Smooth muscle cell (in vitro differentiated cells): ENCODE data around the gene IRX5. TPM values are rescaled to one million over a fixed set of nuclear protein-coding genes. Genes with fewer than 3 reads are reported as not detected.

Experiments
- DNase-seq: peaks from one replicate; lab custom pipeline; 2025; ENCODE audit not compliant: unreplicated experiment; lab: John Stamatoyannopoulos, UW
- H2AFZ ChIP-seq: fragments of 200-600 bp; sonication (generic); 2 replicates; pipeline ENCODE4 v1.6.0; 2016; ENCODE audit warnings: antibody characterized with exemption, low read depth, mild to moderate bottlenecking
- H3F3A ChIP-seq: fragments of 200-600 bp; sonication (generic); 2 replicates; pipeline ENCODE4 v1.6.0; 2017; ENCODE audit warnings: antibody characterized with exemption, low read depth
- H3K27ac ChIP-seq: fragments of 200-600 bp; sonication (generic); 2 replicates; pipeline ENCODE4 v1.5.1; 2016; ENCODE audit warnings: low read depth, mild to moderate bottlenecking
- H3K27me3 ChIP-seq: fragments of 200-600 bp; sonication (generic); 2 replicates; pipeline ENCODE4 v1.6.1; 2016; ENCODE audit warnings: low read depth, mild to moderate bottlenecking
- H3K36me3 ChIP-seq: fragments of 200-600 bp; sonication (generic); 2 replicates; pipeline ENCODE4 v1.5.1; 2016; ENCODE audit warnings: low read depth
- H3K4me1 ChIP-seq: fragments of 200-600 bp; sonication (generic); 2 replicates; pipeline ENCODE4 v1.5.1; 2016; ENCODE audit warnings: low read depth
- H3K4me2 ChIP-seq: fragments of 200-600 bp; sonication (generic); 2 replicates; pipeline ENCODE4 v1.6.0; 2016; ENCODE audit warnings: mild to moderate bottlenecking
- H3K4me3 ChIP-seq: fragments of 200-600 bp; sonication (generic); 2 replicates; pipeline ENCODE4 v1.5.1; 2016; ENCODE audit warnings: mild to moderate bottlenecking
- H3K79me2 ChIP-seq: fragments of 200-600 bp; sonication (generic); 2 replicates; pipeline ENCODE4 v1.6.0; 2016; ENCODE audit warnings: low read depth, mild to moderate bottlenecking
- H3K9ac ChIP-seq: fragments of 200-600 bp; sonication (generic); 2 replicates; pipeline ENCODE4 v1.6.0; 2016; ENCODE audit warnings: low read depth
- H3K9me3 ChIP-seq: fragments of 200-600 bp; sonication (generic); replicated peaks from 2 replicates; pipeline ENCODE4 v1.5.1; 2016; ENCODE audit warnings: low read depth
- H4K20me1 ChIP-seq: fragments of 200-600 bp; sonication (generic); 2 replicates; pipeline ENCODE4 v1.6.0; 2016; ENCODE audit warnings: low read depth
- WGBS: methylation state at CpG from one replicate; pipeline ENCODE4 v1.1.7; 2016; ENCODE audit warnings: low lambda C conversion rate; 5-methylcytosine and 5-hydroxymethylcytosine counted together
- polyA plus RNA-seq: library from polyadenylated mRNA; unstranded; fragments of >200 nt; fragmentation: Nextera tagmentation; extraction: Ambion mirVana; gene quantifications from 2 replicates; pipeline ENCODE4 v1.2.1, GENCODE V29; 2016
- total RNA-seq: library from RNA; depleted of rRNA; stranded (reverse); fragments of >200 nt; gene quantifications from 2 replicates; pipeline ENCODE4 v1.2.3, GENCODE V29; 2014
- TF ChIP-seq, protein P1 (sequence below): fragments of 200-600 bp; sonication (generic); IDR thresholded peaks from 2 replicates; pipeline ENCODE4 v1.5.1; 2017; ENCODE audit warnings: borderline replicate concordance, mild to moderate bottlenecking, antibody characterized with exemption; ENCODE audit not compliant: insufficient read depth, poor library complexity, severe bottlenecking

Gene IRX5
- total RNA-seq (2.3 and 2.7 TPM in 2 replicates), polyA plus RNA-seq (1.5 TPM in 1 of 2 replicates, not detected in the other)

DNA sequence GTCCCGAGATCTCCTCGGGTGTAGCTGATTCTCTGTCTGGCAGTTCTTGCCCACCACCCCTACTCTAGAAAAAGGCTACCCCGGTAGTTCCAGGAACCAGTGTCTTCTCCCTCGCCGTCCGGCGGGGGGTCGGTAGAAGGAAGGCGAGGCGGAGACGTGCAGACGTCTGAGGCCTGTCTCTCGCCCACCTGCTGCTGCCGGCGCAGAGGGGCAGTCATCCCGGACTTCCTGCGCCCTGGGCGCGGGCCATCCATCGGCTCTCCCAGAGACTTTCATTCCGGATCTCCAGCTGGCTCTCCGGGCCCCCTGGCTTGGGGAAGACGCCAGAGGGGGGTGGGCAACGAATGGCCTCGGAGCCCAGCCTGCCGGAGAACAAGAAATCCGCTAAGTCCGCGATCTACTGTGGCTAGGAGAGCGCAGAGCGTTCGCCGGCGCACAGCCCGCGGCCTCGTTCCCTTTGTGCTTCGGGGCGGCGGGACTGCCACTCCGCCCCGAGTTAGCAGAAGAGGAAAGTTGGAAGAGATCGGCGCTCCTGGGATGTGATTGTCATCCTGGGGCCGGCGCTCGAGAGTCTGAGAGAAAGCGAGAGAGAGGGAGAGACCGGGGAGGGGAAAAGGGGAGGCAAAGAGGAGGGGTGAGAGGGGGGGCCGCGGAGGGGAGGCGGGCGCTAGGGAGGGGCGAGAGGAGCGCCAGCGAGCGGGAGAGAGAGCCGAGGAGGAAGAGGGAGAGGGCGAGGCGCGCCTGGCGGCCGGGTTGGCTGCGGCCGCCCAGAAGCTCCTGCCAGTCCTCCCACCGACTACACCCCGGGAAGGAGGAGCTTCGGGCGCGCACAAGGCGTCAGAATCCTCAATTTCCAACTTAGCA, at the start of gene IRX5:
TSS of gene IRX5 (plus strand) at position 861 of the 864 bp plus-strand sequence. CDS start 334 bp downstream, outside the sequence.
- Histone ChIP-seq H4K20me1 (peaks cover 55% of the 10 kb centered on the region), H3K9me3 (no peaks in the 10 kb centered on the region), H3K36me3 (no peaks in the 10 kb centered on the region), H3K79me2 (peaks cover 8% of the 10 kb centered on the region), H3K27ac (peak within 1 kb of the TSS; percentile 83), H3K9ac (peak within 1 kb of the TSS; percentile 79), H3K4me2 (peak within 1 kb of the TSS; percentile 94), H3K4me1 (peaks cover 37% of the 10 kb centered on the region), H3F3A (no peaks in the 10 kb centered on the region), H2AFZ (peak within 1 kb of the TSS; percentile 78), H3K27me3 (peaks cover 44% of the 10 kb centered on the region), H3K4me3 (peak within 1 kb of the TSS; percentile 58)
- WGBS = 1% methylated on average over 50 of the region's 71 CpGs
- peak; percentile 66 for DNase-seq
- TF ChIP-seq, protein P1, sequence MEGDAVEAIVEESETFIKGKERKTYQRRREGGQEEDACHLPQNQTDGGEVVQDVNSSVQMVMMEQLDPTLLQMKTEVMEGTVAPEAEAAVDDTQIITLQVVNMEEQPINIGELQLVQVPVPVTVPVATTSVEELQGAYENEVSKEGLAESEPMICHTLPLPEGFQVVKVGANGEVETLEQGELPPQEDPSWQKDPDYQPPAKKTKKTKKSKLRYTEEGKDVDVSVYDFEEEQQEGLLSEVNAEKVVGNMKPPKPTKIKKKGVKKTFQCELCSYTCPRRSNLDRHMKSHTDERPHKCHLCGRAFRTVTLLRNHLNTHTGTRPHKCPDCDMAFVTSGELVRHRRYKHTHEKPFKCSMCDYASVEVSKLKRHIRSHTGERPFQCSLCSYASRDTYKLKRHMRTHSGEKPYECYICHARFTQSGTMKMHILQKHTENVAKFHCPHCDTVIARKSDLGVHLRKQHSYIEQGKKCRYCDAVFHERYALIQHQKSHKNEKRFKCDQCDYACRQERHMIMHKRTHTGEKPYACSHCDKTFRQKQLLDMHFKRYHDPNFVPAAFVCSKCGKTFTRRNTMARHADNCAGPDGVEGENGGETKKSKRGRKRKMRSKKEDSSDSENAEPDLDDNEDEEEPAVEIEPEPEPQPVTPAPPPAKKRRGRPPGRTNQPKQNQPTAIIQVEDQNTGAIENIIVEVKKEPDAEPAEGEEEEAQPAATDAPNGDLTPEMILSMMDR = peak; percentile 11

DNA sequence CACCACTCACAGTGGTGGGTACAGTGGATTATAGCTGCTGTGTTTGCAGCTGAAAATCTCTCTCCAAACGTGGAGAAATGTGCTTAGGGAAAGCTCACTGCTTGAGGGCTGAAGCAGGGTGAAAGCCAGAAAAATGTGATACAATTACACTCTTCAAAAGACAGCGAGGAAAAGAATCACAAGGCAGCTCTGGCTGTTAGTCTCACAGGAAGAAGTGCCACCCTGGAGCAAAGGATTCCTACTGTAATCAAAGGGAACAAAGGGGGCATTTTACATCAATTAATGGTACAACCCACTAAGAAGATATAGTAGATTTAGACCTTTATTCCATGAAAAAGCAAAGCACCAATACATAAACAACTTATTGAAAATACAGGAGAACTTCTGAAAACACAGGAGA, 48.1 kb upstream of the IRX5 start:
- 53% methylated on average over 2 of the region's 2 CpGs for WGBS

DNA sequence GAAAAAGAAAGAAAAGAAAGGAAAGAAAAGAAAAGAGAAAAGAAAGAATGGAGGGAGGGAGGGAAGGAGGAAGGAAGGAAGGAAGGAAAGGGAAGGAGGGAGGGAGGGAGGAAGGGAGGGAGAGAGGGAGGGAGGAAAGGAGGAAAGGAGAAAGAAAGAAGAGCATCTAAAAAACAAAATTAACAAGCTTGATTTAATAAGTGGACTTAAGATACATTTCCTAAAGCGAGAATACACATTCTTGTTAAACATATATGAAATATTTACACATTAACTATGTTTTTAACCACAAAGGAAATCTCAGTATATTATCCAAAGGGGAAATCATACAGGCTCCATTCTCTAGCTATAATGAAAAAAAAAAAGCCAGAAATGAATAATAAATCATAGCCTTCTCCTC, 47.3 kb upstream of the IRX5 start:
- Histone ChIP-seq H4K20me1 (no peaks in the 10 kb centered on the region), H3F3A (no peaks in the 10 kb centered on the region), H3K79me2 (no peaks in the 10 kb centered on the region), H3K9me3 (no peaks in the 10 kb centered on the region), H3K36me3 (no peaks in the 10 kb centered on the region), H3K9ac (no peak overlapping the region), H3K27ac (no peak overlapping the region), H2AFZ (no peak overlapping the region), H3K4me2 (no peak overlapping the region), H3K27me3 (no peaks in the 10 kb centered on the region), H3K4me3 (no peak overlapping the region), H3K4me1 (no peaks in the 10 kb centered on the region)
- TF ChIP-seq, protein P1 = no peak
- DNase-seq = no peak
- WGBS = 88% methylated on average over 1 of the region's 1 CpG

More for the DNA sequence above, 48.1 kb upstream of the IRX5 start:
- Histone ChIP-seq H3K27ac (no peak overlapping the region), H2AFZ (no peak overlapping the region), H3K9ac (no peak overlapping the region), H3K4me1 (no peaks in the 10 kb centered on the region), H3K4me2 (no peak overlapping the region), H3K27me3 (no peaks in the 10 kb centered on the region), H3F3A (no peaks in the 10 kb centered on the region), H3K4me3 (no peak overlapping the region), H4K20me1 (no peaks in the 10 kb centered on the region), H3K79me2 (no peaks in the 10 kb centered on the region), H3K9me3 (no peaks in the 10 kb centered on the region), H3K36me3 (no peaks in the 10 kb centered on the region)
- TF ChIP-seq, protein P1 = no peak
- DNase-seq = no peak
